ENCODE data around the gene TFDP1. TPM values are rescaled to one million over a fixed set of nuclear protein-coding genes. Genes with fewer than 3 reads are reported as not detected.

The TFDP1 gene
- total RNA-seq, 1 experiment from 2014 or later, result 107 TPM

DNA sequence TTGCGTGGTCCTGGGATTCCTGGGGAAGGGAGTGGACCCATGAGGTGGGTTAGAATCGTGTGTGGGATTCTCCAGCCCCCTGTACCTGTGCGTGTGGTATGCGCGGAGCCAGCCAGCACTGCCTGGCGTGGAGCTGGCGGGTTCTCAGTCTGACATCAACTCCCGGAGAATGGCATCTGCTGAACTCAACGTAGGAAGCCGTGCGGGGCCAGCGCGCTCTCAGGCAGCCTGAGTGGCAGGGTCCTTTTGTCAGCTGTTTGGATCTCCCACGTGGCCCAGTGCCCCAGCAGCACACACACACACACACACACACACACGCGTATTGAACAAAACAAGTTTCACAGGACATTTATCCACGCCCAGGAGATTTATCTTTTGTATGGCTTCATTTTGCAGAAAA, 45.3 kb downstream of the TFDP1 start:
- Histone ChIP-seq H3F3A (ENCODE audit: insufficient read depth, low read depth) (no peaks in the 10 kb centered on the region), H3K9me3 (ENCODE audit: insufficient read depth, low read depth) (no peaks in the 10 kb centered on the region), H3K27ac (no peak overlapping the region), H3K9me2 (ENCODE audit: insufficient read depth) (no peaks in the 10 kb centered on the region), H2AFZ (no peak overlapping the region), H3K79me2 (ENCODE audit: low read depth) (peaks cover 41% of the 10 kb centered on the region), H3K4me2 (no peak overlapping the region), H3K27me3 (ENCODE audit: insufficient read depth, low read depth) (no peaks in the 10 kb centered on the region), H3K4me3 (no peak overlapping the region), H3K4me1 (replicated peaks; ENCODE audit: insufficient read depth) (no peaks in the 10 kb centered on the region), H3K36me3 (ENCODE audit: low read depth) (peaks cover 19% of the 10 kb centered on the region), H4K20me1 (ENCODE audit: insufficient read depth) (peaks cover 37% of the 10 kb centered on the region)
- ChIA-PET POLR2A (ENCODE audit: unreplicated experiment) (interaction anchor here (0.8 kb wide), 1 partner anchor 709 kb away, joined by 6 read pairs; no protein-coding TSS in a partner anchor), CTCF (no interaction called here)
- TF ChIP-seq EZH2 (IDR thresholded peaks at IDR 0.05; ENCODE audit: low read depth), result no peak
- TF ChIP-seq, protein P1, sequence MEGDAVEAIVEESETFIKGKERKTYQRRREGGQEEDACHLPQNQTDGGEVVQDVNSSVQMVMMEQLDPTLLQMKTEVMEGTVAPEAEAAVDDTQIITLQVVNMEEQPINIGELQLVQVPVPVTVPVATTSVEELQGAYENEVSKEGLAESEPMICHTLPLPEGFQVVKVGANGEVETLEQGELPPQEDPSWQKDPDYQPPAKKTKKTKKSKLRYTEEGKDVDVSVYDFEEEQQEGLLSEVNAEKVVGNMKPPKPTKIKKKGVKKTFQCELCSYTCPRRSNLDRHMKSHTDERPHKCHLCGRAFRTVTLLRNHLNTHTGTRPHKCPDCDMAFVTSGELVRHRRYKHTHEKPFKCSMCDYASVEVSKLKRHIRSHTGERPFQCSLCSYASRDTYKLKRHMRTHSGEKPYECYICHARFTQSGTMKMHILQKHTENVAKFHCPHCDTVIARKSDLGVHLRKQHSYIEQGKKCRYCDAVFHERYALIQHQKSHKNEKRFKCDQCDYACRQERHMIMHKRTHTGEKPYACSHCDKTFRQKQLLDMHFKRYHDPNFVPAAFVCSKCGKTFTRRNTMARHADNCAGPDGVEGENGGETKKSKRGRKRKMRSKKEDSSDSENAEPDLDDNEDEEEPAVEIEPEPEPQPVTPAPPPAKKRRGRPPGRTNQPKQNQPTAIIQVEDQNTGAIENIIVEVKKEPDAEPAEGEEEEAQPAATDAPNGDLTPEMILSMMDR (conservative IDR thresholded peaks at IDR 0.05), result no peak
- intact Hi-C loops (cut with micrococcal nuclease; ENCODE audit: unreplicated experiment), result no loop called here
- no TSS peak for BruUV-seq (replicated peaks)
- DNase-seq, result no peak

DNA sequence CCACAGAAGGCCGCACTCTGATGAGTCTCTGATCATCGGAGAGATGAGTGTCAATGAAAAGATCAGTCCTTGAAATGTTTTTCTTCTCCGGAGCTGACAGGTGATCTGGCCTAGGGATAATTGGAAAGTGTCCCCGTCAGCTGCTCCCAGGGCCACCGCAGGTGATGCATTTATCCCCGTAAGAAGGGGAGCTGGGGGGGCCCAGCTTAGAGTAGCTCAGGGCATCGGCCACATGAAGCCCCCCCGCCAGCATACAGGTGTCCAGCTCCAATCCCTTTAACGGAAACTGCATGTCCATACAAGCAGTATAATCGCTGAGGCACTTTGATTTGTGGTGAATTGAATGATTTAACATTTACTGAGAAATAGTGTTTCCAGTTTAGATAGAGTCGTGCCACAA, 45.7 kb downstream of the TFDP1 start:
- no peaks in the 10 kb centered on the region for H3K9me3 ChIP-seq (ENCODE audit: insufficient read depth, low read depth)
- no peaks in the 10 kb centered on the region for H3K9me2 ChIP-seq (ENCODE audit: insufficient read depth)
- H3K27me3 ChIP-seq (ENCODE audit: insufficient read depth, low read depth), result no peaks in the 10 kb centered on the region
- H2AFZ ChIP-seq, result no peak overlapping the region
- DNase-seq, result no peak
- no peak overlapping the region for H3K27ac ChIP-seq
- no peaks in the 10 kb centered on the region for H3K4me1 ChIP-seq (replicated peaks; ENCODE audit: insufficient read depth)
- H3K36me3 ChIP-seq (ENCODE audit: low read depth), result peaks cover 20% of the 10 kb centered on the region
- BruUV-seq (replicated peaks), result no TSS peak
- H3K4me3 ChIP-seq, result no peak overlapping the region
- CTCF ChIA-PET, result no interaction called here
- no peak overlapping the region for H3K4me2 ChIP-seq
- TF ChIP-seq, protein P1 (conservative IDR thresholded peaks at IDR 0.05), result no peak
- TF ChIP-seq EZH2 (IDR thresholded peaks at IDR 0.05; ENCODE audit: low read depth), result no peak
- POLR2A ChIA-PET (ENCODE audit: unreplicated experiment), result interaction anchor here (0.8 kb wide), 1 partner anchor 709 kb away, joined by 6 read pairs; no protein-coding TSS in a partner anchor
- H3K79me2 ChIP-seq (ENCODE audit: low read depth), result peaks cover 37% of the 10 kb centered on the region
- peaks cover 37% of the 10 kb centered on the region for H4K20me1 ChIP-seq (ENCODE audit: insufficient read depth)
- H3F3A ChIP-seq (ENCODE audit: insufficient read depth, low read depth), result 0 out of 2 replicates have a peak, but pooled peaks cover 2% of the 10 kb centered on the region
- intact Hi-C loops (cut with micrococcal nuclease; ENCODE audit: unreplicated experiment), result no loop called here

DNA sequence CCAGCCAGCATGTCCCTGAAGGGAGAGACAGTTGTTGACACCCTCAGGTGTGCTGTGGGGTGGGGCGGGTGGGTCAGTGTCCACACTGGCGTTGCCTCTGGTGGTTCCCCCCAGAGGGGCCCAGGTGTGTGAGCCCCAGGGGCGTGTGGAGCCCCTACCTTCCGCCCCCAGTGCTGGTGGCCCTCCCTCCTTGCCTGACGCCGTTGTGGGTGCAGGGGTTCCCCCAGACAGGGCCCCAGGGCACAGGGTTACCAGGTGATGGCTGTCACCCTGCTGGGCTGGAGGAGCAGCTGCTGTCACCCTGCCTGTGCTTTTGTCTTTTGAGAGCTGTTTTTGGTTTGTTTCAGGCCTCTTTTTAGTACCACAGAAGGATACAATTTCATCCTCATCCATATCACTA, 46.3 kb downstream of the TFDP1 start:
- H3K79me2 ChIP-seq (ENCODE audit: low read depth), result peaks cover 37% of the 10 kb centered on the region
- H3K9me2 ChIP-seq (ENCODE audit: insufficient read depth), result no peaks in the 10 kb centered on the region
- no peaks in the 10 kb centered on the region for H3K27me3 ChIP-seq (ENCODE audit: insufficient read depth, low read depth)
- peaks cover 37% of the 10 kb centered on the region for H4K20me1 ChIP-seq (ENCODE audit: insufficient read depth)
- ChIA-PET POLR2A (ENCODE audit: unreplicated experiment) (interaction anchor here (0.8 kb wide), 1 partner anchor 708 kb away, joined by 6 read pairs; no protein-coding TSS in a partner anchor), CTCF (no interaction called here)
- intact Hi-C loops (cut with micrococcal nuclease; ENCODE audit: unreplicated experiment), result no loop called here
- H2AFZ ChIP-seq, result no peak overlapping the region
- H3K4me3 ChIP-seq, result no peak overlapping the region
- TF ChIP-seq, protein P1 (conservative IDR thresholded peaks at IDR 0.05), result no peak
- no peak for TF ChIP-seq EZH2 (IDR thresholded peaks at IDR 0.05; ENCODE audit: low read depth)
- H3K36me3 ChIP-seq (ENCODE audit: low read depth), result peaks cover 20% of the 10 kb centered on the region
- no peaks in the 10 kb centered on the region for H3K9me3 ChIP-seq (ENCODE audit: insufficient read depth, low read depth)
- H3K27ac ChIP-seq, result no peak overlapping the region
- no TSS peak for BruUV-seq (replicated peaks)
- H3K4me2 ChIP-seq, result no peak overlapping the region
- no peaks in the 10 kb centered on the region for H3K4me1 ChIP-seq (replicated peaks; ENCODE audit: insufficient read depth)
- no peak for DNase-seq
- 0 out of 2 replicates have a peak, but pooled peaks cover 4% of the 10 kb centered on the region for H3F3A ChIP-seq (ENCODE audit: insufficient read depth, low read depth)
